Tongue (tissue), 2 donors: Measurements from ENCODE around the gene GOLGA8R. TPM values are rescaled to one million over a fixed set of nuclear protein-coding genes. Genes with fewer than 3 reads are reported as not detected.
"Not testable (repeated sequence)": the region's sequence is repeated elsewhere in the genome, so short reads cannot be mapped to it uniquely, and the experiment has no call there.

Experiments
- DNase-seq: peaks from one replicate; pipeline ENCODE4 v3.0.0-alpha.2; 2015
- total RNA-seq: library from RNA; depleted of rRNA; stranded (reverse); fragments of >200 nt; gene quantifications from one replicate; pipeline ENCODE4 v1.2.3, GENCODE V29; 2014

GOLGA8R gene, protein sequence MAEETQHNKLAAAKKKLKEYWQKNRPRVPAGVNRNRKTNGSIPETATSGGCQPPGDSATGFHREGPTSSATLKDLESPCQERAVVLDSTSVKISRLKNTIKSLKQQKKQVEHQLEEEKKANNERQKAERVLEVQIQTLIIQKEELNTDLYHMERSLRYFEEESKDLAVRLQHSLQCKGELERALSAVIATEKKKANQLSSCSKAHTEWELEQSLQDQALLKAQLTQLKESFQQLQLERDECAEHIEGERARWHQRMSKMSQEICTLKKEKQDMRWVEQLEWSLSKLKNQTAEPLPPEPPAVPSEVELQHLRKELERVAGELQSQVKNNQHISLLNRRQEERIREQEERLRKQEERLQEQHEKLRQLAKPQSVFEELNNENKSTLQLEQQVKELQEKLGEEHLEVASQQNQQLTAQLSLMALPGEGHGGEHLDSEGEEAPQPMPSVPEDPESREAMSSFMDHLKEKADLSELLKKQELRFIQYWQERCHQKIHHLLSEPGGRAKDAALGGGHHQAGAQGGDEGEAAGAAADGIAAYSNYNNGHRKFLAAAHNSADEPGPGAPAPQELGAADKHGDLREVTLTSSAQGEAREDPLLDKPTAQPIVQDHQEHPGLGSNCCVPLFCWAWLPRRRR
- 8.5 TPM for total RNA-seq

DNA sequence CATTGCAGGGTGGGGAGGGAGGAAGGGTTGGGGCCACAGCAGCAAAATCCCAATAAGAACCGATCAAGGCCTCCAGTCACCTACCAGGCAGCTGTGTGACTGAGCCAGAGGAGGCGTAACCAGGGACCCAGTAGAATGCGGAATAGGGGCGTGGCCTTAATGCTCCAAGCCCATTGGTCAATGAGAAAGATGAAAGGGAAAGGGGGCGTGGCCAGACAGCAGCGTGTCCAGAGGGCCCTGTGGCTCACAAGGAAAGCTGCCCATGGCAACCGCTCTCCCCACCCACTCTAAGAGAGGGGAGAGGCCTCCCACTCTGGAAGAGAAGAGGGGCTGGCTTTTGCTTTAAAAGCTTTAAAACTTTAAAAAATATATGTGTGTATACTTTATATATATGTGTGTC is at the start of gene GOLGA8R:
Gene GOLGA8R, minus strand, starts transcription at position 101 of the 400 bp plus-strand sequence. Its CDS starts 98 bp downstream, at position 3.
- DNase-seq, result not testable (repeated sequence)

DNA sequence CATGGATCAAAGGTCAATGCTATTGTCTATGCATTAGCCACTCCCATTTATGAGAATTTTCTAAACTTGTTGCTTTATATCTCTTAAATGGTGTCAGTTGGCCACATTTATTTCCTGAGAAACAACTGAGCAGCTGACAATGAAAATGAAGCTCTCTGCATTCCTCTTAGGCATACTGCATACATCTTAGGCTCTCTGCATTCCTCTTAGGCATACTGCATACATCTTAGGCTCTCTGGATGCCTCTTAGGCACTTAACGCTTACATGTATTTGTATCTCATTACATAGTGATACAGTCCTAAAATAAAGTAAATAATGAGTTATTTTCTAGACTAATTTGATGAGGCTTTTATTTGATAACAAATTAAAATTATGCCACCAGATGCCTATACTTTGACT is 49.8 kb upstream of the GOLGA8R start:
- DNase-seq, result not testable (repeated sequence)

DNA sequence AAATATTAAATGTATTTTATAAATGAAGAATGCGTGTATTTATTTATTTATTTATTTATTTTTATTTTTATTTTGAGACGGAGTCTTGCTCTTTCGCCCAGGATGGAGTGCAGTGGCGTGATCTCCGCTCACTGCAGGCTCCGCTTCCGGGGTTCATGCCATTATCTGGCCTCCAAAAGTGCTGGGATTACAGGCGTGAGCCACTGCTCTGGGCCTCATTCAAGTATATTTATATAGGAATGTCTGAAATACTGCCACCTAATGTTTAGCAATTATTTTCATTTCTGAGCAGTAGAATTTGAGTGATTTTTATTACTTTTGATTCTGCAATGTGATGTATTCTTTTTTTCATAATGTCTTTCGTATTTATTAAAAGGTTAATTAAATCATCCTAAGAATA is 48.1 kb upstream of the GOLGA8R start:
- not testable (repeated sequence) for DNase-seq

DNA sequence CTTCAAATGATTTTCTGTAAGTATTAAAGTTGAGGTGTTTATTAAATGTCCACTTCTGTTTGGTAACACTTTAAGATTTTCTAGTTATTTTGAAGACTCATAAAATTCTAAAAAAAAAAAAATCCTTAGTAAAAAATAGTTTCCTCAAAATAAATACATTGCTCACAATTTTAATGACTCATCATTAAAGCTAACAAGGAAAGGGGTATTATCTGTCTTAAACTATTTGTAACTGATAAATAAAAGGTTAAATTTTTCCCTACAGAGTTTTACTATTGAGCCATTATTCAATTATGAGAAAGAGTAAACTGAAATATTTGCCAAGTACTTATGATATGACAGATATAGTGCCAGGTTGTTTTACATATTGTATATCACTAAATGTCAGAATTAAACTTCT is 38.6 kb upstream of the GOLGA8R start:
- not testable (repeated sequence) for DNase-seq

DNA sequence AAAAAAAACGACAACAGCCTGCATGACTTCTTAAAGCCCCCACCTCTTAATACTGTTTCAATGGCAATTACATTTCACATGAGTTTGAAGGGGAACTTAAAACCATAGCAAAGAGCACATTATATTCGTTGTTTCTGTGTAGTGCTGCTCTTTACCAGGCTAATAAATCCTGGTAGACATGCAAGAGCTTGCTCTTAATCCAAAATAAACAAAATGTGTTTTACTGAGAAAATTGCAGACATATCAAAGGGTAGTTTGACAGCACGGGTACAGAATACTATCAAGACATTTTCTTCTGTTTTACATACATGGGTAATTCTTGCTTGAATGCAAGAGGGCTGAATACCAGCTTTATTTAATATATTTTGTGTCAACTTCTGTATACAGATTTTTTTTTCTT is 24.3 kb upstream of the GOLGA8R start:
- not testable (repeated sequence) for DNase-seq

DNA sequence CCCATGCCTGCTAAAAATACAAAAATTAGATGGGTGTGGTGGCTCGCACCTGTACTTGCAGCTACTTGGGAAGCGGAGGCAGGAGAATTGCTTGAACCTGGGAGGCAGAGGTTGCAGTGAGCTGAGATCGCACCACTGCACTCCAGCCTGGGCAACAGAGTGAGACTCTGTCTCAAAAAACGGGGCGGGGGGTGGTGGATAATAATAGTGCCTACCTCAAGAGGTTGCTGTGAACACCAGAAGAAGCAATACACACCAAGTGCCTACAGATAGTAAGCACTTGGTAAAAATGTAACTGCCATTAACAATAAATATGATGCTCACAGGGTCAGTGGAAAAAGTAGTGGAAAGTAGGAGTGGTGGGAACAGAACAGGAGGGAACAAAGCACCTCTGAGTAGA is 21.8 kb upstream of the GOLGA8R start:
- not testable (repeated sequence) for DNase-seq

DNA sequence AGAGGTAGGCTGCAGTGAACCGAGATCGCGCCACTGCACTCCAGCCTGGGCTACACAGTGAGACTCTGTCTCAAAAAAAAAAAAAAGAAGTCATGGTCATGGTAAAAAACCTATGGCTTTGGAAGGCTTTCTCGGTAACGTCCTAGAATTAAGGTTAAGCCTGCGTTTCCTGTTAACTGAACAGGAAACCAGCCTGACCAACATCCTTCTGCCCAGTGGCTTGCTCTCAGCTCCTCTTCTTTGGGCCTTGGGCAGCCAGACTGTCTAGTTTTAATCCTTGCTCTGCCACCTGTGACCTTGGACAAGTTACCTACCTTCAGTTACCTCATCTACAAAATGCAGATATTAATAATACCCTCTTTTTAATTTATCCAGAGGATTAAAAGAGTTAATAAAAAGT is 6.7 kb upstream of the GOLGA8R start:
- not testable (repeated sequence) for DNase-seq

DNA sequence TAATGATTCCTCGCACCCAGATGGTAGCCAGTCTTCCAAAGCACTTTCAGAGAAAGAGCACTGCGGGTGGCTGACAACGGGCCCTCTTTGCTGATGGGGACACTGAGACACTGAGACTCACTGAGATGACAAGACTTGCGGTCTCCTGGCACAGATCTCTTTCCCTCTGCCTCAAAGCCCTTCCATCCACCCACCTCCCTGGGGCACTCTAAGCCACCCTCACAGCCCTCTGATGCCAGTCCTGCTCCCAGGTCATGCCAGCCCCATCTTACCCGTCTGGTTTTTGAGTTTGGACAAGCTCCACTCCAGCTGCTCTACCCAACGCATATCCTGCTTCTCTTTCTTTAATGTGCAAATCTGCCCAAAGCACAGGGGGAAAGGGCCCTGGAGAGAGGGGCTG is 6.4 kb downstream of the GOLGA8R start:
- DNase-seq, result not testable (repeated sequence)

DNA sequence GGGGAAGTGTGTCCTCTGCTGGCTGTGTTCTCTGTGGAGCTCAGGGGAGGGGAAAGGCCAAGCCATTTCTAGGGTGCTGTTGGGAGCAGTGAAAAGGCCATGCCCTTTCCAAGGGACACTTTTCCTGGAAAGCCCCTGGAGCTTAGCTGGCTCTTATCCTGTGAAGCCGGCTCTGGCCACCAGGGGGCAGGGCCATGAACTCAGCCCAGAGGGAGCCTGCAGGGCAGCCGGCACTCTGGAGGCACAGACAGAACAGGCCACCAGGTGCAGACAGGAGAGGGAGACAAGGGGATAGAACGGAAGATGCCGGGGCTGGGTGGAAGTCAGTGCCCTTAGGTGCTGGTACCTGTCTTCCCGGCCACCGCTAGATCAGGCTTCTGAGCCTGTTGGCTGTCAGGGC is 15.1 kb downstream of the GOLGA8R start:
- not testable (repeated sequence) for DNase-seq

DNA sequence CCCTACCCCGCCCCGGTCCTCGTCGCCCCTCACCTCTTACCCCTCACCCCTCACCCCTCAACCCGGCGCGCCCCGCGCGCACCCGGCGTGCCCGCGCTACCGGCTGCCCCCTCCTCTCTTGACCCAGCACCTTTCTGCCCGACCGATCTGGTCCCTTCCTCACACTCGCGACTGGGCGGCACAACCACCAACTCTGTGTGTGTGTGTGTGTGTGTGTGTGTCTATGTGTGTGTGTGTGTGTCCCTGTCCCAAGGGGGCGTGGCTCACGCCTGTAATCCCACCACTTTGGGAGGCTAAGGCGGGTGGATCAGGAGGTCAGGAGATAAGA is 20.4 kb downstream of the GOLGA8R start:
- DNase-seq, result not testable (repeated sequence)

DNA sequence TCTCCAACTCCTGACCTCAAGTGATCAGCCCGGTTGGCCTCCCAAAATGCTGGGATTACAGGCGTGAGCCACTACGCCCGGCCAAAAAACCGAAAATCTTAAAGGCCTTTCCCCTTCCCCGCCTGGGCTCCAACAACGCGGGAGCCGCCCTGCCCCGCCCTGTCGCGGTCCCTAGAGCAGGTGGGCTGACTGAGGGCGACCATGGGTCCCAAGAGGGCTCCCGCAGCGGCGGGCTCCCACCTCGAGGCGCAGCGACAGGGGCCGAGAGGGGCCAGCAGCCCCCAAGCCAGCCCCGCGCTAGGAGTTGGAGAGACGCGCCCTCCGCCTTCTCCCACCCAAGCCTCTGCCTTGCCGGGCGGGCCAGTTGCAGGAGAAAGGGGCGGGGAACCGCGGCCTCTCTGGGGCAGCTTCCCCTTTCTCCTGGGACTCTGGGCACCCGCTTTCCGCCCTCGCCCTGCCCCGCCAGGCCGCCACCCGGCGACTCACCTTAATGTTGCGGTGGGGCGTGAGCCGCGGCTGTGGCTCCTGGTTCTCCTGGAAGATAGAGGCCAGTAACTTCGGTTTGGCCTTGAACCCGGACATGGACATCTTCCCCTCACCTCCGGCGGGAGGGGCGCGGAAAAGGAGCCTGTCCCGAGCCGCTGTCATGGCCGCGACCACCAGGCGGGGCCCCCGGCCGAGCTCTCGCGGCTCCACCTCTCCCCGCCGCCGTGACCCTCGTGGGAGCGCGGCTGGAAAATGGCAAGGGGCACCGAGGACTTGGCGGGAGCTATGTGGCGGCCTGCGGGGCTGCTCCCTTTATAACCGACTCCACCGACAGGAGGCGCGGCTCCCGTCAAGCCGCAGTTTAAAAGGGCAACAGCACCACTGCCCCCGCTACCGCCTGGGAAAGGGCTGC is 21.0 kb downstream of the GOLGA8R start, which contains the start of gene CHRFAM7A:
Gene CHRFAM7A, minus strand, starts transcription at position 775 of the 898 bp plus-strand sequence. CDS start 10,189 bp downstream, outside the sequence.
- DNase-seq, result not testable (repeated sequence)

DNA sequence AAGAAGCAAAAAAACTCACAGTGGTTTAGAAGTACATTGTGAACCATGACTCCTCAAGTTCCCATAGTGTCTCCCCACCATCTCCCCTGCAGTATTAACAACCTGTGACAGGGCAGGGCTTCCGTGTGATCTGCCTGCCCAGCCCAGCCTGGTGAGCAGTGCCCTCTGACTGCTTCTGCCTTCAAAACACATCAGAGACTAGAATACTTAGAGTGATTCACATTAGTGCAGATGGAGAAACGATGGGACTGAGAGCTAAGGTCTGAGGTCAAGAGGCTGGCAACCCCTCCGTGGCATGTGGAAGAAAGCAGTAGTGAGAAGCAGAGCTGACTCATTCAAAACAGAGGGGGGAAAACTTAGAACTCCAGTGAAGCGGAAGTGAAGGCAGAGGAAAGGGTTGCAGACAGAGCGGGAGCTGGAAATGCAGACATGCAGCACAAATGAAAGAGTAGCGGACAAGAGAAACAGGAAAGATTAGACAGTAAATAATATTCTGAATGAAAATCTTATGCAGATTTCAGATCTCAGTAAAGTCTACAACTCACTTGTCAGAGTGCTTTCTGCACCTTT is 27.7 kb downstream of the GOLGA8R start:
- not testable (repeated sequence) for DNase-seq

DNA sequence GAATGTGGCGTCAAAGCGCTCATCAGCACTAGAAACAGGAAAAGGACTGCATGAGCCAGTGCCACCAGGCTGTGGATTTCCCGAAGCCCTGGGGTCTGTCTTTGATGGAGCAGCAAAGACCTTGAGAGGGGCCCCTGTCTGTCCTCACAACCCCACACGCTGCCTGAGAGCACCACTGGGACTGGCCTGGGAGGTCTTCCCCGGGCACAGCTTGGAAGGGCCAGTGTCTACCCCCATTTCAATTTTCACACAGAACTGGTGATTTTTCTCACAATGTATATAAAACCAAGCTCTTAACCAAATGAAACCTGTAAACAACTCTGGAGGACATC is 37.0 kb downstream of the GOLGA8R start:
- not testable (repeated sequence) for DNase-seq

DNA sequence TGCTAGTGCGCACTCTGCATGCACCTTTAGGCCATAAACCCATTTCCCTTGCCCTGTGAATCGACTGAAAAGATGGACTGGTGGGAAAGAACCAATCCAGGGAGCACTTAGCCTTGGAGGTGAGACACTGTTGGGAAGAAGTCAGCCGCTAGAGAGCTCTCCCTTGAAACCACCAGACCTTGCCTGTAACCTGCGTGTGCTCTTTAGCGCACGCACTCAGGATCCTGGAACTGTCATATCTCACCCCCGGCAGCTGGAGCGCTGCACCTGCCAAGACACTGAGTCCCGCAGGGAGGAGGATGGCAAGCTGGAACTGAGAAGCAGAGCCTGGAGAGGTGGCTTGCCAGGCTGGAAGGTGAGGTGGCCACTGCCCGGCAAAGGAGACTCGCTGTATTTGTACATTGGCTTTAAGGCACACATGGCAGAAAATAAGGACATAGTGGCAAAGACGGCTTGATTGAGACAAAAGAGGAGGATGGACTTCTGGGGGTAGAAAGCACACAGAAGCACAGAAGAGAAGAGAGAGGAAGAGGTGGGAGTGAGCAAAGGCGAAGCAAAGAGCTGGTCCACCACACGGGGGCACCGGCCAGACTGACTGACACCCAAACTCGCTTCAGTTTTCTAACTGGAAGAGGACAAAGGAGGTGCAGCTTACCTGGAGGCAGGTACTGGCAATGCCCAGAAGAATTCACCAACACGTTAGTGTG is 37.5 kb downstream of the GOLGA8R start:
- DNase-seq, result not testable (repeated sequence)

DNA sequence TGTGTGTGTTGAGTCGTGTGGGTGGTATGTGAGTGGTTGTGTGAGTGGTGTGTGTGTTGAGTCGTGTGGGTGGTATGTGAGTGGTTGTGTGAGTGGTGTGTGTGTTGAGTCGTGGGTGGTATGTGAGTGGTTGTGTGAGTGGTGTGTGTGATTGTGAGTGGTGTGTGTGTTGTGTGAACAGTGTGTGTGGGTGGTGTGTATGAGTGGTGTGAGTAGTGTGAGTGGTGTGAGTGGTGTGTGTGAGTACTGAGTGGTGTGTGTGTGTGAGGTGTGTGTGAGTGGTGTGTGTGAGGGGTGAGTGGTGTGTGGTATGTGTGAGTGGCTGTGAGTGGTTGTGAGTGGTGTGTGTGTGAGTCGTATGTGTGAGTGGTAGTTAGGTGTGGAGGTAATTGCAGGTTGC is 38.2 kb downstream of the GOLGA8R start:
- DNase-seq, result not testable (repeated sequence)

DNA sequence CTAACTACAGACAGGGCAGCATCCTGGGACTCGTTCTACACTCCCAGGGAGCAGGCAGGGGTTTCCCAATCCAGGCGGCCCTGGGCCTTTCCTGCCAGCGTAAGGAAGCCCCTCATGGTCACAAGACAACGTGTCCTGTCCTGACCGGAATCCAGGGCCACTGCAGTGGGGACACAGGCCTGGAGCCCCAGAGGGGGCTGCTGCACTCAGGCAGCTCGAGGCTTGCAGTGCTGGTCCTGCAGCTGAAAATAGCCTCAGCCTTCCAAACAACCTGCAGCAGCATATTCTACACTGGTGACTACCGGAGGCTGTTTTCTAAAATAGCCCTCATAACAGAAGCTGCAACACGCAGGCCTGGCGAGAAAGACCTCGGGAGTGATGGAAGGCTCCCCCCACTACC is 39.2 kb downstream of the GOLGA8R start:
- DNase-seq, result not testable (repeated sequence)

DNA sequence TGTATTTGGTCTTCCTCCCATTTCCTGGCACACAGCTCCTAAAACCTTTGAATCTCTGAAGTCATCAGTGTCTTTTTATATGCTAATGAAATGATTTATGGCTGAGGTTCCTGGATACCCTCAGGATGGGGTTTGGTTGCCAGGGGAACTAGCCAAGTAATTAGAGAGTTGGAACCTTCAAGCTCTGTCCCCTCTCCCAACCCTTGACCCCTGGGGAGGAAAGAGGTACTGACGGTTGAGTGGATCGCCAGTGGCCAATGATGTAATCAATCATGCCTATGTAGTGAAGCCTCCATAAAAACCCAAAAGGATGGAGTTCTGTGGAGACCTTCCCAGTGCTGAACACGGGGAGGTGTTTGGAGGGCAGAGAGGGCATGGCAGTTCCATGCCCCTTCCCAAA is 45.8 kb downstream of the GOLGA8R start:
- DNase-seq, result not testable (repeated sequence)

DNA sequence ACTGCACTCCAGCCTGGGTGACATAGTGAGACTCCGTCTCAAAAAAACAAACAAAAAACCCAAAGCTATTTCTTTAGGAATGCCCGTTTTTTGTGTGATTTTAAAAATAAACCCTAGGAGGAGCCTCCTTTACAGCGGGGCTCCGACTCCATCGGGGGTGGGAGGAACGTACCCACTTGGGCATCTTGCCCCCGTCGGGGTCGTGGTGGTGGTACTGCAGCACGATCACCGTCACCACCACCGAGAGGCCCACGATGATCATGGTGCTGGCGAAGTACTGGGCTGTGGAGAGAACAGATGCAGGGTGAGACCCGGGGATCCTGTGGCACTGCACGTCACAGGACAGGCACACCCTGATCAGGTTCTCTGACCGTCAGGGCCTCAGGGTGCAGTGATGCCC is 46.8 kb downstream of the GOLGA8R start:
- DNase-seq, result not testable (repeated sequence)

DNA sequence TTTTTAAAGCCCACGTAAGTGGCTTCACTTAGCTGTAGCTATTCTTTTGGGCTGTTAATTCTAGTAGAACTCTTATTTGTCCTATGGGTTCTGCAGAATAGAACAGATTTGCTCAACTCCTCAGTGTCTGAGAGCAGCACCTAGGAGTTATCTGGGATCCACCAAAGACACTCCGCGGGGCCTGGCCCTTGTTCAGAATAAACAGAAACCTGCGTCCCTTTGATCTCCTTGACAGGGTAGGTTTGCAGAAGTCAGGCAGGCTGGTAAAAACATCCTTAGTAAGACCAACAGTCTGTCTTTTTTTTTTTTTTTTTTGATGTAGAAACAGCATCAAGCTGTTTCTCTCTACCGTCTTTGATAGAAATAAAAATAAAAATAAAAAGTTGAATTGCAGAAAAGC is 52.7 kb downstream of the GOLGA8R start:
- DNase-seq, result not testable (repeated sequence)

DNA sequence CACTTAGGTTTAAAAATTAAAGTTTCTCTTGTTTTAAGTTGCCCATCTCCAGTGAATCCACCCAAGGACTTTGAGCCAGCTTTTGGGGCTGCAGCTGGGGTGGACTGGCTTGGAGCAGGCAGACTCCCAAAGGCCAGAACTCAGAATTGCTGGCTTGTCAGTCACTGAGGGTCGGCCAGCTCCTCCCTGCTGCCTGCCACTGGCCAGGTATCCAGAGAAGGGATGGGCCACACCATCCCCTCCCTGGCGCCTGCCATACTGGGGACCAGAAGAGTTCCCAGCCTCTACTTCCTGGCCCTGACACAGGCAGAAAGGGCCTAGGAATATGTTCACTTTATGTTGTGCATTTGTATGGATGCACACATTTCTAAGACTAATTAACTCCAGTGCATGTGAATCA is 53.1 kb downstream of the GOLGA8R start:
- DNase-seq, result not testable (repeated sequence)

DNA sequence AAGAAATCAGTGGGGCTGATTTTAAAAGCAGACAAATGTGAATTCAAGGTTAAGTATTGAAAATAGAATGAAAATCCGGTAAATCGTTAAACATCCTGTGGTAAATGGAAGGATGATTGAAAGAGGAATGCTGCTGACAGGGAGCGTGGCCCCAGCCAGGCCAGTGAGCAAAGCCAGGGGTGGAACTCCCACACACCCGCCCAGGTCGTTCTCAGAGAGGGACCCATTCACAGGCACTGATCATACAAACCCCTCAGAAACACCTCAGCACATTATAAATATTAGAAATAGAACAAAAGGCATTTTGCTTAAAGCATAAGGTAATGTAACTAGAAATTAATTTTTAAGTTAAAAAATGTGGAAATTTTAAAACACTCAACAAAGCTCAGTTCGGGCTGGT is 59.0 kb downstream of the GOLGA8R start:
- not testable (repeated sequence) for DNase-seq
